ENCODE measurements around the gene ERGIC2. TPM values are rescaled to one million over a fixed set of nuclear protein-coding genes. Genes with fewer than 3 reads are reported as not detected.

Gene ERGIC2
- total and polyA plus RNA-seq, 2 of the 13 experiments (the other 11 are each of a cell fraction or from before 2014, with no cell fraction given), result 32.6 to 73.5 TPM

DNA sequence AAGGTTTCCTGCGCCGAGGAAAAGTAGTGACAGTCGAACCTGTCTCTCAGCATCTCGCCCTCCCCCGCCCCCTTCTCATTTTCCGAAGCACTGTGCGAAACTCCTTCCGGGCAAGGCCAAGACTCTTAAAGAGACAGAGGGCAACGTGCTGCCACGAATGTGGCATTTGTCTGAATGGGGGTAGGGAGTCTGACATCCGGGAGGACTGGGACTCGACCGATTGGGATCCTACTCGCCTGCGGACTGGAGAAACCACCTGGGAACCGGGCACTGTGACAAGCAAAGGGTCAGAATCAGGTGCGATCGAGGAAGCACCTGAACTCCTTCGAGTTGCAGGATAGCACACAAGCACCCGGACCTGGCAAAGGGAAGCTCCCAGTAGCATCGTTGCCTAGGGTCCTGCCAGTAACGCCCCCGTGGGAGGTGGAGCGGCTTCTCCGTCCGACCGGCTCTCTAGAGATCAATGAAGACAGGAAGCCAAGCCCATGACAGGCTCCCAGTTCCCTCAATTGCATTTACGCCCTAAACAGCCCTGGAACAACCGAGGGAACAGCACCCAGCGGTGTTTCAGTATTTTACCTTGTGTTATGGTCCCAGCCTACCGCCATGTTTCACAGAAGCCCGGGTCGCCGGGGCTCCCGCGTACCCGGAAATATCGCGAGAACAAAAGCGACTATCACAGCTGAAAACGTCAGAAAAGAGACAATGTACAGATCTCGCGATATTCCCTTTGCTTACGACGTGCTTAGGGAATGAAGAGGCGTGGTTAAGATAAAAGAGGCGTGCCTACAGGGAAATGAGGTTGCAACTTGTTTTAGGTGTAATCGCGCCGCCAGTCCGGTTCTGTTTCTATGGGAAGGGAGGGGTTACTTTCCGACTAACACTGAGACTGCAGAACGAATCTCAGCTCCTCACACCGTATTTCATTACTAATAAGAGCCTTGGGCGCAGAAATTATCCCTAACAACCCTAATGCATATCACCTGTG, at the start of gene ERGIC2 (continued):
- TF ChIP-seq, protein P1, sequence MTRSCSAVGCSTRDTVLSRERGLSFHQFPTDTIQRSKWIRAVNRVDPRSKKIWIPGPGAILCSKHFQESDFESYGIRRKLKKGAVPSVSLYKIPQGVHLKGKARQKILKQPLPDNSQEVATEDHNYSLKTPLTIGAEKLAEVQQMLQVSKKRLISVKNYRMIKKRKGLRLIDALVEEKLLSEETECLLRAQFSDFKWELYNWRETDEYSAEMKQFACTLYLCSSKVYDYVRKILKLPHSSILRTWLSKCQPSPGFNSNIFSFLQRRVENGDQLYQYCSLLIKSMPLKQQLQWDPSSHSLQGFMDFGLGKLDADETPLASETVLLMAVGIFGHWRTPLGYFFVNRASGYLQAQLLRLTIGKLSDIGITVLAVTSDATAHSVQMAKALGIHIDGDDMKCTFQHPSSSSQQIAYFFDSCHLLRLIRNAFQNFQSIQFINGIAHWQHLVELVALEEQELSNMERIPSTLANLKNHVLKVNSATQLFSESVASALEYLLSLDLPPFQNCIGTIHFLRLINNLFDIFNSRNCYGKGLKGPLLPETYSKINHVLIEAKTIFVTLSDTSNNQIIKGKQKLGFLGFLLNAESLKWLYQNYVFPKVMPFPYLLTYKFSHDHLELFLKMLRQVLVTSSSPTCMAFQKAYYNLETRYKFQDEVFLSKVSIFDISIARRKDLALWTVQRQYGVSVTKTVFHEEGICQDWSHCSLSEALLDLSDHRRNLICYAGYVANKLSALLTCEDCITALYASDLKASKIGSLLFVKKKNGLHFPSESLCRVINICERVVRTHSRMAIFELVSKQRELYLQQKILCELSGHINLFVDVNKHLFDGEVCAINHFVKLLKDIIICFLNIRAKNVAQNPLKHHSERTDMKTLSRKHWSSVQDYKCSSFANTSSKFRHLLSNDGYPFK (CRISPR knock-in tag; IDR thresholded peaks at IDR 0.05; ENCODE audit: borderline replicate concordance), result peak; percentile 80; the same call in 1 of the 2 replicates
- TF ChIP-seq SOX13 (IDR thresholded peaks at IDR 0.05), result no peak
- TF ChIP-seq SOX13 (CRISPR knock-in tag; conservative IDR thresholded peaks at IDR 0.05 in 1 of 2, IDR thresholded peaks at IDR 0.05 in 1 of 2), result peak in 1 of 2 experiments; percentile 57; a peak in 1 of 4 replicates
- TF ChIP-seq ELF4 (CRISPR knock-in tag; IDR thresholded peaks at IDR 0.05; ENCODE audit: borderline replicate concordance), result peak; percentile 55; the same call in 1 of the 2 replicates
- TF ChIP-seq SRSF1 (optimal IDR thresholded peaks at IDR 0.05; ENCODE audit: low read depth, low read length), result peak; percentile 46
- TF ChIP-seq ASH2L (IDR thresholded peaks at IDR 0.05; ENCODE audit: insufficient read length, low read depth, low read length), result peak; percentile 78
- TF ChIP-seq, protein P2, sequence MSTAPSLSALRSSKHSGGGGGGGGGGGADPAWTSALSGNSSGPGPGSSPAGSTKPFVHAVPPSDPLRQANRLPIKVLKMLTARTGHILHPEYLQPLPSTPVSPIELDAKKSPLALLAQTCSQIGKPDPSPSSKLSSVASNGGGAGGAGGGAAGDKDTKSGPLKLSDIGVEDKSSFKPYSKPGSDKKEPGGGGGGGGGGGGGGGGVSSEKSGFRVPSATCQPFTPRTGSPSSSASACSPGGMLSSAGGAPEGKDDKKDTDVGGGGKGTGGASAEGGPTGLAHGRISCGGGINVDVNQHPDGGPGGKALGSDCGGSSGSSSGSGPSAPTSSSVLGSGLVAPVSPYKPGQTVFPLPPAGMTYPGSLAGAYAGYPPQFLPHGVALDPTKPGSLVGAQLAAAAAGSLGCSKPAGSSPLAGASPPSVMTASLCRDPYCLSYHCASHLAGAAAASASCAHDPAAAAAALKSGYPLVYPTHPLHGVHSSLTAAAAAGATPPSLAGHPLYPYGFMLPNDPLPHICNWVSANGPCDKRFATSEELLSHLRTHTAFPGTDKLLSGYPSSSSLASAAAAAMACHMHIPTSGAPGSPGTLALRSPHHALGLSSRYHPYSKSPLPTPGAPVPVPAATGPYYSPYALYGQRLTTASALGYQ (CRISPR knock-in tag; IDR thresholded peaks at IDR 0.05), result no peak
- peak; percentile 82 for TF ChIP-seq PHF20 (CRISPR knock-in tag; IDR thresholded peaks at IDR 0.05)
- TF ChIP-seq ZNF761 (CRISPR knock-in tag; conservative IDR thresholded peaks at IDR 0.05), result 0 out of 2 replicates have a peak, but pooled peaks have one; percentile 61
- TF ChIP-seq, protein P3, sequence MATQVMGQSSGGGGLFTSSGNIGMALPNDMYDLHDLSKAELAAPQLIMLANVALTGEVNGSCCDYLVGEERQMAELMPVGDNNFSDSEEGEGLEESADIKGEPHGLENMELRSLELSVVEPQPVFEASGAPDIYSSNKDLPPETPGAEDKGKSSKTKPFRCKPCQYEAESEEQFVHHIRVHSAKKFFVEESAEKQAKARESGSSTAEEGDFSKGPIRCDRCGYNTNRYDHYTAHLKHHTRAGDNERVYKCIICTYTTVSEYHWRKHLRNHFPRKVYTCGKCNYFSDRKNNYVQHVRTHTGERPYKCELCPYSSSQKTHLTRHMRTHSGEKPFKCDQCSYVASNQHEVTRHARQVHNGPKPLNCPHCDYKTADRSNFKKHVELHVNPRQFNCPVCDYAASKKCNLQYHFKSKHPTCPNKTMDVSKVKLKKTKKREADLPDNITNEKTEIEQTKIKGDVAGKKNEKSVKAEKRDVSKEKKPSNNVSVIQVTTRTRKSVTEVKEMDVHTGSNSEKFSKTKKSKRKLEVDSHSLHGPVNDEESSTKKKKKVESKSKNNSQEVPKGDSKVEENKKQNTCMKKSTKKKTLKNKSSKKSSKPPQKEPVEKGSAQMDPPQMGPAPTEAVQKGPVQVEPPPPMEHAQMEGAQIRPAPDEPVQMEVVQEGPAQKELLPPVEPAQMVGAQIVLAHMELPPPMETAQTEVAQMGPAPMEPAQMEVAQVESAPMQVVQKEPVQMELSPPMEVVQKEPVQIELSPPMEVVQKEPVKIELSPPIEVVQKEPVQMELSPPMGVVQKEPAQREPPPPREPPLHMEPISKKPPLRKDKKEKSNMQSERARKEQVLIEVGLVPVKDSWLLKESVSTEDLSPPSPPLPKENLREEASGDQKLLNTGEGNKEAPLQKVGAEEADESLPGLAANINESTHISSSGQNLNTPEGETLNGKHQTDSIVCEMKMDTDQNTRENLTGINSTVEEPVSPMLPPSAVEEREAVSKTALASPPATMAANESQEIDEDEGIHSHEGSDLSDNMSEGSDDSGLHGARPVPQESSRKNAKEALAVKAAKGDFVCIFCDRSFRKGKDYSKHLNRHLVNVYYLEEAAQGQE (IDR thresholded peaks at IDR 0.05; ENCODE audit: borderline replicate concordance in 1 of 2, low read depth in 1 of 2, low read length in 2 of 2), result 0 out of 4 replicates have a peak, but pooled peaks of 1 of the 2 experiments have one; percentile 30
- TF ChIP-seq BRCA1 (CRISPR knock-in tag; IDR thresholded peaks at IDR 0.05), result no peak
- no peak for TF ChIP-seq GABPA (IDR thresholded peaks at IDR 0.05; ENCODE audit: low read depth, low read length)
- peak; percentile 37; the same call in 1 of the 2 replicates for TF ChIP-seq GABPA (CRISPR knock-in tag; IDR thresholded peaks at IDR 0.05; ENCODE audit: low read depth)
- TF ChIP-seq MXI1 (IDR thresholded peaks at IDR 0.05; ENCODE audit: borderline replicate concordance, low read depth, low read length), result peak; percentile 79; the same call in 2 of the 3 replicates
- peak; percentile 93; the same call in 1 of the 2 replicates for TF ChIP-seq YEATS2 (CRISPR knock-in tag; IDR thresholded peaks at IDR 0.05; ENCODE audit: borderline replicate concordance)
- TF ChIP-seq SP1 (IDR thresholded peaks at IDR 0.05), result peak; percentile 89
- TF ChIP-seq SP1 (CRISPR knock-in tag; IDR thresholded peaks at IDR 0.05), result peak; percentile 59

Measured in HepG2 (cell line).